Testis (tissue), 2 donors: ENCODE data around the gene BOC.

Source experiments
- CTCF ChIP-seq, 3 experiments: fragments of 450-650 bp in 2 of 3; fragments of 200-600 bp in 1 of 3; sonication (generic) in 1 of 3; IDR thresholded peaks; one replicate each; pipeline ENCODE4 v1.5.1; 2016 to 2019; ENCODE audit warnings: antibody characterized with exemption in 3 of 3, mild to moderate bottlenecking in 2 of 3, moderate library complexity in 1 of 3
- POLR2A ChIP-seq: fragments of 450-650 bp; IDR thresholded peaks from one replicate; pipeline ENCODE4 v1.6.1; 2017; ENCODE audit warnings: antibody characterized with exemption, mild to moderate bottlenecking, moderate library complexity

GRCh38 chr3:113264283-113265131 is 53.1 kb downstream of the BOC start:
- no peak for TF ChIP-seq CTCF (IDR thresholded peaks at IDR 0.05)
- TF ChIP-seq POLR2A, result no peak
